Measurements from ENCODE around the gene PITPNC1. TPM values are rescaled to one million over a fixed set of nuclear protein-coding genes. Genes with fewer than 3 reads are reported as not detected.

Gene PITPNC1
- total and polyA plus RNA-seq, 4 experiments from 2014 or later: 68.4 to 124 (median 89.9) TPM

DNA sequence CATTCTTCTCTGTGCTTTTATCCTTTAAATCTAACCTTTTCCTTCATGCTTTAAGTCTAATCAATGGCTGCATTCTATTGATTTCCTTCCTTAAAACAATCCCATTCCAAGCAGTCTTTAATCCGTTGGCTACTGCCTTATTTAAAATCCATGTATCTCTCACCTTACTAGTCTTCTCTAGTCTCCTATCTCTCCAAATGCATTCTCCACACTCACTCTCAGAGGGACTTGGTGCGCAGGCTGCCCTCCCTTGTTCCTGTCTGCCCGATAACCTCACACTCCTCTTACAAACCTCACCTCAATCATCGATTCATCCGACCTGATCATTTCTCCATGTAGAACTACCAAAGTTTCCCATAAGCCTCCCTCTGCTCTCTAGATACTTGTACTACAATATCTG is 33.8 kb upstream of the PITPNC1 start:
- peaks cover 52 to 72% of the 10 kb centered on the region in 2 donors for H3K36me3 Mint-ChIP-seq
- H3K4me3 Mint-ChIP-seq: no peak overlapping the region
- Histone ChIP-seq H3K9me3 (ENCODE audit: control insufficient read depth in 1 of 2, low read length in 2 of 2) (no peaks in the 10 kb centered on the region), H3K36me3 (ENCODE audit: insufficient read depth, low read length) (peaks cover 61% of the 10 kb centered on the region), H3K4me1 (ENCODE audit: insufficient read depth, low read length) (no peaks in the 10 kb centered on the region), H3K27ac (ENCODE audit: low read depth, low read length) (no peak overlapping the region), H3K4me3 (ENCODE audit: low read length in 2 of 2) (no peak overlapping the region), H3K27me3 (ENCODE audit: insufficient read depth, low read length) (no peaks in the 10 kb centered on the region)
- no peak for DNase-seq
- H3K27me3 Mint-ChIP-seq: no peaks in the 10 kb centered on the region
- H3K9me3 Mint-ChIP-seq: no peaks in the 10 kb centered on the region
- intact Hi-C loops (cut with micrococcal nuclease): no loop called here
- peak overlapping the region in 2 of 7 donors; percentile 6 to 73 for H3K27ac Mint-ChIP-seq
- ChIA-PET CTCF (ENCODE audit: partially characterized antibody) (no interaction called here), POLR2A (ENCODE audit: partially characterized antibody) (interaction anchor here (0.8 kb wide), 1 partner anchor 9 kb away, joined by 3 read pairs; no protein-coding TSS in a partner anchor)
- H3K4me1 Mint-ChIP-seq: peaks cover 0 to 4% (median 0%) of the 10 kb centered on the region in 4 donors

DNA sequence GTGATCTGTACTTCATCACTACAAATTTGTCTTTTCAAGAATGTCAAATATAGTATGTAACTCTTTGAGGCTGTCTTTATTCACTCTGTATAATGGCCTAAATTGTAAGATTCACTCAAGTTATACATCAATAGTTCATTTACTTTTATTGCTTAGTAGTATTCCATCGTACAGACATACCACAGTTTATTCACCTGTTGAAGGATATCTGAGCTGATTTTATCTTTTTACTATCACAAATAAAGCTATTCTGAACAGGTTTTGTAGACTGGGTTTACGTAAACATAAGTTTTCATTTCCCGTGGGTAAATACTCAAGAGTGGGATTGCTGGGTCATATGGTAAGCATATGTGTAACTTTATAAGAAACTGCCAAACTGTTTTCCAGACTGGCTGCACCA is 29.3 kb upstream of the PITPNC1 start:
- no peak for DNase-seq
- POLR2A ChIA-PET (ENCODE audit: partially characterized antibody): no interaction called here
- no peaks in the 10 kb centered on the region for H3K4me1 ChIP-seq (ENCODE audit: insufficient read depth, low read length)
- Mint-ChIP-seq H3K27ac (no peak overlapping the region), H3K9me3 (no peaks in the 10 kb centered on the region), H3K4me3 (no peak overlapping the region), H3K4me1 (peaks cover 0 to 7% (median under 1%) of the 10 kb centered on the region in 4 donors), H3K36me3 (peaks cover 39 to 74% of the 10 kb centered on the region in 2 donors), H3K27me3 (no peaks in the 10 kb centered on the region)
- intact Hi-C loops (cut with micrococcal nuclease): no loop called here
- H3K9me3 ChIP-seq (ENCODE audit: control insufficient read depth in 1 of 2, low read length in 2 of 2): no peaks in the 10 kb centered on the region
- H3K27ac ChIP-seq (ENCODE audit: low read depth, low read length): no peak overlapping the region
- no peaks in the 10 kb centered on the region for H3K27me3 ChIP-seq (ENCODE audit: insufficient read depth, low read length)
- CTCF ChIA-PET (ENCODE audit: partially characterized antibody): no interaction called here
- H3K36me3 ChIP-seq (ENCODE audit: insufficient read depth, low read length): peaks cover 69% of the 10 kb centered on the region
- H3K4me3 ChIP-seq (ENCODE audit: low read length in 2 of 2): no peak overlapping the region

DNA sequence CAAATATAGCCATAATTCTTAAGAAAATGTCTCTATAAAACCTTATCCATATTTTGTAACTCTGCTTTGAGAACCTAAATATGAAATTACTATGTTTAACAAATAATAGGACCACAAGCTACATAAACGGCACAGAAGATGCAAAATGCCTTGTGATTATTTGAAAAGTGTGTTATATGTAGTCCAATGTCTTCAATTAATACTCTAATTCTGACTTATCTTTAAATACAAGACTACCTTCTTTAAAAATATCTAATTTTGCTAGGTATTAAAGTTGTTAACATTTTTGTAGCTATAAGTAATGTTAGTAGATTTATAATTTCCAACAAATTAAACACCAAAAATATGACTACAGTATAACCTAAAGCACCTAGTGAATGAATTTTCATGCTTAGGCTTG is 27.7 kb upstream of the PITPNC1 start:
- CTCF ChIA-PET (ENCODE audit: partially characterized antibody): no interaction called here
- no peak overlapping the region for H3K27ac ChIP-seq (ENCODE audit: low read depth, low read length)
- POLR2A ChIA-PET (ENCODE audit: partially characterized antibody): no interaction called here
- Mint-ChIP-seq H3K36me3 (peaks cover 45 to 73% of the 10 kb centered on the region in 2 donors), H3K27ac (peak overlapping the region in 1 of 7 donors; percentile 13), H3K9me3 (no peaks in the 10 kb centered on the region), H3K27me3 (no peaks in the 10 kb centered on the region), H3K4me1 (peaks cover 0 to 8% (median 2%) of the 10 kb centered on the region in 4 donors), H3K4me3 (no peak overlapping the region)
- peaks cover 73% of the 10 kb centered on the region for H3K36me3 ChIP-seq (ENCODE audit: insufficient read depth, low read length)
- intact Hi-C loops (cut with micrococcal nuclease): no loop called here
- H3K9me3 ChIP-seq (ENCODE audit: control insufficient read depth in 1 of 2, low read length in 2 of 2): no peaks in the 10 kb centered on the region
- H3K27me3 ChIP-seq (ENCODE audit: insufficient read depth, low read length): no peaks in the 10 kb centered on the region
- no peaks in the 10 kb centered on the region for H3K4me1 ChIP-seq (ENCODE audit: insufficient read depth, low read length)
- DNase-seq: no peak
- no peak overlapping the region for H3K4me3 ChIP-seq (ENCODE audit: low read length in 2 of 2)

DNA sequence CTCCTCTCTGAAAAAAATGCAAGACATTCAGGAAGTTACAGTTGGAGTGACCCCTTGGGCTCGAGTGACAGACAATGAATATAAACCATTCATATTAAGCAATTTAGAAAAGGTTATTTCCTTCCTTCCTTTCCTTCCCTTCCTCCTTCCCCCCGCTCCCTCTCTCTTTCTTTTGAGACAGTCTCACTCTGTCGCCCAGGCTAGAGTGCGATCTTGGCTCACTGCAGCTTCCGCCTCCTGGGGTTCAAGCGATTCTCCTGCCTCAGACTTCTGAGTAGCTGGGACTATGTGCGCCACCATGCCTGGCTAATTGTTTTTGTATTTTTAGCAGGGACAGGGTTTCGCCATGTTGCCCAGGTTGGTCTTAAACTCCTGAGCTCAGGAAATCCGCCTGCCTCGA is 23.9 kb upstream of the PITPNC1 start:
- Histone ChIP-seq H3K27me3 (ENCODE audit: insufficient read depth, low read length) (no peaks in the 10 kb centered on the region), H3K27ac (ENCODE audit: low read depth, low read length) (no peak overlapping the region), H3K36me3 (ENCODE audit: insufficient read depth, low read length) (peaks cover 66% of the 10 kb centered on the region), H3K9me3 (ENCODE audit: control insufficient read depth in 1 of 2, low read length in 2 of 2) (no peaks in the 10 kb centered on the region), H3K4me1 (ENCODE audit: insufficient read depth, low read length) (peaks cover 5% of the 10 kb centered on the region), H3K4me3 (ENCODE audit: low read length in 2 of 2) (no peak overlapping the region)
- no peak for DNase-seq
- POLR2A ChIA-PET (ENCODE audit: partially characterized antibody): interaction anchor here (1.3 to 2.4 kb wide), 2 partner anchors 10 to 12 kb away, joined by 3 to 7 read pairs; partner anchors contain the start of gene PSMD12
- no peak overlapping the region for H3K27ac Mint-ChIP-seq
- H3K4me1 Mint-ChIP-seq: peaks cover 2 to 22% (median 14%) of the 10 kb centered on the region in 4 donors
- peaks cover 37 to 64% of the 10 kb centered on the region in 2 donors for H3K36me3 Mint-ChIP-seq
- no peaks in the 10 kb centered on the region for H3K9me3 Mint-ChIP-seq
- H3K4me3 Mint-ChIP-seq: no peak overlapping the region
- CTCF ChIA-PET (ENCODE audit: partially characterized antibody): interaction anchor here (2.5 to 2.7 kb wide), 2 partner anchors 21 to 335 kb away, joined by 6 to 8 read pairs; no protein-coding TSS in a partner anchor
- intact Hi-C loops (cut with micrococcal nuclease): no loop called here
- no peaks in the 10 kb centered on the region for H3K27me3 Mint-ChIP-seq

- H3K9me3 ChIP-seq (ENCODE audit: control insufficient read depth in 1 of 2, low read length in 2 of 2): no peaks in the 10 kb centered on the region
- H3K27ac ChIP-seq (ENCODE audit: low read depth, low read length): no peak overlapping the region
- Mint-ChIP-seq H3K36me3 (peaks cover 42 to 61% of the 10 kb centered on the region in 2 donors), H3K27ac (peak overlapping the region in 3 of 7 donors; percentile 4 to 81 (median 47)), H3K27me3 (no peaks in the 10 kb centered on the region), H3K4me1 (peaks cover 8 to 31% (median 22%) of the 10 kb centered on the region in 4 donors), H3K4me3 (no peak overlapping the region), H3K9me3 (no peaks in the 10 kb centered on the region)
- DNase-seq: no peak
- no peak overlapping the region for H3K4me3 ChIP-seq (ENCODE audit: low read length in 2 of 2)
- CTCF ChIA-PET (ENCODE audit: partially characterized antibody): interaction anchor here (0.7 to 2.7 kb wide), 4 partner anchors 9 to 334 kb away, joined by 3 to 8 read pairs (median 4); no protein-coding TSS in a partner anchor
- H3K36me3 ChIP-seq (ENCODE audit: insufficient read depth, low read length): peaks cover 58% of the 10 kb centered on the region
- POLR2A ChIA-PET (ENCODE audit: partially characterized antibody): interaction anchor here (2.4 kb wide), 1 partner anchor 12 kb away, joined by 7 read pairs; the partner anchor contains the start of gene PSMD12
- no peaks in the 10 kb centered on the region for H3K27me3 ChIP-seq (ENCODE audit: insufficient read depth, low read length)
- peaks cover 14% of the 10 kb centered on the region for H3K4me1 ChIP-seq (ENCODE audit: insufficient read depth, low read length)
- intact Hi-C loops (cut with micrococcal nuclease): no loop called here
These were observed 23.0 kb upstream of the PITPNC1 start for GRCh38 chr17:67353929-67354574.

GRCh38 chr17:67358612-67359011 is 18.5 kb upstream of the PITPNC1 start:
- no peak for DNase-seq

More at GRCh38 chr17:67358612-67359011, 18.5 kb upstream of the PITPNC1 start:
- POLR2A ChIA-PET (ENCODE audit: partially characterized antibody): interaction anchor here (1.0 to 3.0 kb wide), 6 partner anchors 10 to 359 kb away, joined by 3 to 15 read pairs (median 4); partner anchors contain the start of gene PITPNC1
- Mint-ChIP-seq H3K36me3 (peaks cover 37 to 57% of the 10 kb centered on the region in 2 donors), H3K4me3 (peak overlapping the region in 7 of 8 donors; percentile 6 to 77 (median 43)), H3K27me3 (no peaks in the 10 kb centered on the region), H3K27ac (peak overlapping the region; percentile 22 to 91 (median 76)), H3K9me3 (no peaks in the 10 kb centered on the region), H3K4me1 (peaks cover 37 to 64% (median 52%) of the 10 kb centered on the region in 4 donors)
- Histone ChIP-seq H3K27me3 (ENCODE audit: insufficient read depth, low read length) (no peaks in the 10 kb centered on the region), H3K4me1 (ENCODE audit: insufficient read depth, low read length) (peaks cover 59% of the 10 kb centered on the region), H3K27ac (ENCODE audit: low read depth, low read length) (no peak overlapping the region), H3K4me3 (ENCODE audit: low read length in 2 of 2) (no peak overlapping the region), H3K36me3 (ENCODE audit: insufficient read depth, low read length) (peaks cover 31% of the 10 kb centered on the region), H3K9me3 (ENCODE audit: control insufficient read depth in 1 of 2, low read length in 2 of 2) (no peaks in the 10 kb centered on the region)
- CTCF ChIA-PET (ENCODE audit: partially characterized antibody): interaction anchor here (0.6 to 12.1 kb wide), 3 partner anchors 16 to 466 kb away, joined by 3 to 126 read pairs (median 3); partner anchors contain the start of genes BPTF and PITPNC1
- intact Hi-C loops (cut with micrococcal nuclease): no loop called here

Measured in CD4-positive, alpha-beta memory T cell (primary cell).